Measurements from ENCODE around the gene LRRC38. TPM values are rescaled to one million over a fixed set of nuclear protein-coding genes. Genes with fewer than 3 reads are reported as not detected.
A peak's percentile ranks its signal among the peaks of the same experiment; 100 is the strongest.

Gene LRRC38
- total RNA-seq, 1 experiment from 2014 or later, result 2.6 TPM

GRCh38 chr1:13507075-13507474 lies 6.7 kb downstream of the LRRC38 start:
- intact Hi-C loops (cut with micrococcal nuclease), result no loop called here
- Histone ChIP-seq H3K4me1 (ENCODE audit: insufficient read depth, low read length) (0 out of 2 replicates have a peak, but pooled peaks cover 3% of the 10 kb centered on the region), H3K27me3 (ENCODE audit: low read length) (peaks cover 72% of the 10 kb centered on the region), H3K4me3 (ENCODE audit: low read length) (no peak overlapping the region), H3K27ac (ENCODE audit: low read length) (no peak overlapping the region), H3K4me2 (ENCODE audit: low read length) (no peak overlapping the region), H3K36me3 (ENCODE audit: low read depth, low read length) (no peaks in the 10 kb centered on the region), H3K9me3 (ENCODE audit: low read length) (no peaks in the 10 kb centered on the region), H3K79me2 (ENCODE audit: low read length) (0 out of 2 replicates have a peak, but pooled peaks cover 5% of the 10 kb centered on the region), H3K9me2 (replicated peaks; ENCODE audit: low read length) (no peaks in the 10 kb centered on the region), H3F3A (ENCODE audit: low read length, unreplicated experiment) (no peaks in the 10 kb centered on the region), H4K20me1 (ENCODE audit: low read length) (no peaks in the 10 kb centered on the region), H3K9ac (ENCODE audit: low read length) (no peak overlapping the region), H2AFZ (ENCODE audit: low read length) (no peak overlapping the region)
- ATAC-seq (no peak; the same call in 1 of the 2 replicates), DNase-seq (peak; percentile 20)
- TF ChIP-seq CTCF (conservative IDR thresholded peaks at IDR 0.05; ENCODE audit: low read depth, low read length) (no peak), EZH2 (IDR thresholded peaks at IDR 0.05; ENCODE audit: low read length, unreplicated experiment) (no peak), EZH2phosphoT487 (IDR thresholded peaks at IDR 0.05; ENCODE audit: borderline replicate concordance, low read length) (no peak)
- POLR2A ChIA-PET (ENCODE audit: unreplicated experiment), result no interaction called here
- BruUV-seq (replicated peaks), result no TSS peak
- CTCF ChIA-PET, result no interaction called here

- Histone ChIP-seq H3K27ac (ENCODE audit: low read length) (no peak overlapping the region), H3F3A (ENCODE audit: low read length, unreplicated experiment) (no peaks in the 10 kb centered on the region), H3K9me3 (ENCODE audit: low read length) (no peaks in the 10 kb centered on the region), H3K4me3 (ENCODE audit: low read length) (no peak overlapping the region), H3K4me2 (ENCODE audit: low read length) (no peak overlapping the region), H3K79me2 (ENCODE audit: low read length) (0 out of 2 replicates have a peak, but pooled peaks cover 3% of the 10 kb centered on the region), H3K9ac (ENCODE audit: low read length) (no peak overlapping the region), H4K20me1 (ENCODE audit: low read length) (no peaks in the 10 kb centered on the region), H3K27me3 (ENCODE audit: low read length) (peaks cover 57% of the 10 kb centered on the region), H3K4me1 (ENCODE audit: insufficient read depth, low read length) (0 out of 2 replicates have a peak, but pooled peaks cover 3% of the 10 kb centered on the region), H3K9me2 (replicated peaks; ENCODE audit: low read length) (no peaks in the 10 kb centered on the region), H3K36me3 (ENCODE audit: low read depth, low read length) (no peaks in the 10 kb centered on the region), H2AFZ (ENCODE audit: low read length) (no peak overlapping the region)
- ChIA-PET CTCF (no interaction called here), POLR2A (ENCODE audit: unreplicated experiment) (no interaction called here)
- no peak for ATAC-seq
- no TSS peak for BruUV-seq (replicated peaks)
- no peak for DNase-seq
- intact Hi-C loops (cut with micrococcal nuclease), result no loop called here
- TF ChIP-seq EZH2 (IDR thresholded peaks at IDR 0.05; ENCODE audit: low read length, unreplicated experiment), result no peak
- TF ChIP-seq EZH2phosphoT487 (IDR thresholded peaks at IDR 0.05; ENCODE audit: borderline replicate concordance, low read length), result no peak
- no peak for TF ChIP-seq CTCF (conservative IDR thresholded peaks at IDR 0.05; ENCODE audit: low read depth, low read length)
These were observed 8.8 kb downstream of the LRRC38 start for GRCh38 chr1:13505020-13505419.

- Histone ChIP-seq H3K4me2 (ENCODE audit: low read length) (no peak overlapping the region), H3K79me2 (ENCODE audit: low read length) (no peaks in the 10 kb centered on the region), H3K27me3 (ENCODE audit: low read length) (peaks cover 61% of the 10 kb centered on the region), H3K4me1 (ENCODE audit: insufficient read depth, low read length) (no peaks in the 10 kb centered on the region), H2AFZ (ENCODE audit: low read length) (no peak overlapping the region), H3K27ac (ENCODE audit: low read length) (no peak overlapping the region), H3K4me3 (ENCODE audit: low read length) (no peak overlapping the region), H3K9ac (ENCODE audit: low read length) (no peak overlapping the region), H3K9me3 (ENCODE audit: low read length) (no peaks in the 10 kb centered on the region), H4K20me1 (ENCODE audit: low read length) (no peaks in the 10 kb centered on the region), H3K9me2 (replicated peaks; ENCODE audit: low read length) (no peaks in the 10 kb centered on the region), H3K36me3 (ENCODE audit: low read depth, low read length) (no peaks in the 10 kb centered on the region), H3F3A (ENCODE audit: low read length, unreplicated experiment) (no peaks in the 10 kb centered on the region)
- BruUV-seq (replicated peaks), result no TSS peak
- ATAC-seq (no peak), DNase-seq (no peak)
- ChIA-PET CTCF (no interaction called here), POLR2A (ENCODE audit: unreplicated experiment) (no interaction called here)
- TF ChIP-seq EZH2 (IDR thresholded peaks at IDR 0.05; ENCODE audit: low read length, unreplicated experiment) (no peak), EZH2phosphoT487 (IDR thresholded peaks at IDR 0.05; ENCODE audit: borderline replicate concordance, low read length) (no peak), CTCF (conservative IDR thresholded peaks at IDR 0.05; ENCODE audit: low read depth, low read length) (no peak)
- intact Hi-C loops (cut with micrococcal nuclease), result no loop called here
These were observed 13.0 kb downstream of the LRRC38 start for GRCh38 chr1:13500806-13501205.
